ENCODE measurements around the gene STOML1. TPM values are rescaled to one million over a fixed set of nuclear protein-coding genes. Genes with fewer than 3 reads are reported as not detected.

Gene STOML1
- total and polyA plus RNA-seq, 2 experiments from 2014 or later, result 2.3 to 2.4 TPM

DNA sequence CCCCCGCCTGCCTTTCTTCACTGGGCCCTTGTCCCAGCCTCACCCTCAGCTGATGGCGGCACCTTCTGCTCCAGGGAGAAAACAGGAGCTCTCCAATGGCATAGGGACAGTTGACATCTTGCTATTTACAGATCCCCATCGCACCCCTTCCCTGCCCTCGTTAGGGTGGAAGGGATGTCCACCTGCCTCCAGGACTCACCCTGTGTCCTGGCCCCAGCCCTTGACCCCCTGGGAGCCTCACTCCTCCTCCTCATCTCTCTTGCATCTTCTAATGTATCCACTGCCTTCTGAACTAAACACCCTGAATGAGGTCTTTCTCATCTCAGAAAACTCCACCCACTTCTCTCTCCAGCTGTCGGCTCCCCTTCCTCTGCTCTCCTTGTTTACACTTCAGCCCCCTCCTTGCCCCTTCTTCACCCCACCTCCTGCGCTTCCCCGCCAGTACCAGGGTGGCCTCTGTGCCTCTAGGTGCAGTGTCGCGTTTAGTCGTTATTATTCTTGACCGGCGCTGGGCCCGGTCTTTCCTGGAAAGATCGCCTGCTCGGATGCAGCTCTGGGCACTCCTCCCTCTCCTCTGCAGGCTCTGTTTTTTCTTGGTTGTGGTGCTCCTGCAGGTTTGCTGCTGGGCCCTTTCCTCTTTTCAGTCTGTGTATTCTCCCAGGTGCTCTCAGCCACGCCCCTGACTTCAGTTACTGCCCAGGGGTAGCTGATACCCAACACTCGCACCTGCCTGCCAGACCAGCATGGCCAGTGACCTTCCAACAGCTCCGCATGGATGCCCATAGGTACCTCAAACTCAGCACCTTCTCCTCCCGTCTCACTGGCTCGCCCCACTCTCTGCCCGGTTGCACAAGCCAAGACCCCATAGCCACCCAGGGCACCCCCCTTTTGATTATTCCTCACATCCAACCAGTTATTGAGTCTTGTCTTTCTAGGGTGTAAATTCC is 45.3 kb upstream of the STOML1 start:
- peaks cover 14% of the 10 kb centered on the region for H3K4me1 ChIP-seq (ENCODE audit: insufficient read depth)
- Mint-ChIP-seq H3K36me3 (ENCODE audit: low read depth) (peaks cover 6% of the 10 kb centered on the region; the same call in 2 of the 3 replicates), H3K27me3 (ENCODE audit: insufficient read depth, low read depth, poor library complexity) (peaks cover 25% of the 10 kb centered on the region), H3K4me1 (peaks cover 37% of the 10 kb centered on the region), H3K9me3 (no peaks in the 10 kb centered on the region; the same call in 2 of the 3 replicates), H3K4me3 (no peak overlapping the region; the same call in 2 of the 3 replicates), H3K27ac (0 out of 2 replicates have a peak overlapping the region, but pooled peaks have one; percentile 6)
- H3K36me3 ChIP-seq (ENCODE audit: insufficient read depth), result no peaks in the 10 kb centered on the region
- no peaks in the 10 kb centered on the region for H3K79me2 ChIP-seq (replicated peaks; ENCODE audit: insufficient read depth)
- H3K27me3 ChIP-seq (ENCODE audit: insufficient read depth), result no peaks in the 10 kb centered on the region
- TF ChIP-seq, protein P1, sequence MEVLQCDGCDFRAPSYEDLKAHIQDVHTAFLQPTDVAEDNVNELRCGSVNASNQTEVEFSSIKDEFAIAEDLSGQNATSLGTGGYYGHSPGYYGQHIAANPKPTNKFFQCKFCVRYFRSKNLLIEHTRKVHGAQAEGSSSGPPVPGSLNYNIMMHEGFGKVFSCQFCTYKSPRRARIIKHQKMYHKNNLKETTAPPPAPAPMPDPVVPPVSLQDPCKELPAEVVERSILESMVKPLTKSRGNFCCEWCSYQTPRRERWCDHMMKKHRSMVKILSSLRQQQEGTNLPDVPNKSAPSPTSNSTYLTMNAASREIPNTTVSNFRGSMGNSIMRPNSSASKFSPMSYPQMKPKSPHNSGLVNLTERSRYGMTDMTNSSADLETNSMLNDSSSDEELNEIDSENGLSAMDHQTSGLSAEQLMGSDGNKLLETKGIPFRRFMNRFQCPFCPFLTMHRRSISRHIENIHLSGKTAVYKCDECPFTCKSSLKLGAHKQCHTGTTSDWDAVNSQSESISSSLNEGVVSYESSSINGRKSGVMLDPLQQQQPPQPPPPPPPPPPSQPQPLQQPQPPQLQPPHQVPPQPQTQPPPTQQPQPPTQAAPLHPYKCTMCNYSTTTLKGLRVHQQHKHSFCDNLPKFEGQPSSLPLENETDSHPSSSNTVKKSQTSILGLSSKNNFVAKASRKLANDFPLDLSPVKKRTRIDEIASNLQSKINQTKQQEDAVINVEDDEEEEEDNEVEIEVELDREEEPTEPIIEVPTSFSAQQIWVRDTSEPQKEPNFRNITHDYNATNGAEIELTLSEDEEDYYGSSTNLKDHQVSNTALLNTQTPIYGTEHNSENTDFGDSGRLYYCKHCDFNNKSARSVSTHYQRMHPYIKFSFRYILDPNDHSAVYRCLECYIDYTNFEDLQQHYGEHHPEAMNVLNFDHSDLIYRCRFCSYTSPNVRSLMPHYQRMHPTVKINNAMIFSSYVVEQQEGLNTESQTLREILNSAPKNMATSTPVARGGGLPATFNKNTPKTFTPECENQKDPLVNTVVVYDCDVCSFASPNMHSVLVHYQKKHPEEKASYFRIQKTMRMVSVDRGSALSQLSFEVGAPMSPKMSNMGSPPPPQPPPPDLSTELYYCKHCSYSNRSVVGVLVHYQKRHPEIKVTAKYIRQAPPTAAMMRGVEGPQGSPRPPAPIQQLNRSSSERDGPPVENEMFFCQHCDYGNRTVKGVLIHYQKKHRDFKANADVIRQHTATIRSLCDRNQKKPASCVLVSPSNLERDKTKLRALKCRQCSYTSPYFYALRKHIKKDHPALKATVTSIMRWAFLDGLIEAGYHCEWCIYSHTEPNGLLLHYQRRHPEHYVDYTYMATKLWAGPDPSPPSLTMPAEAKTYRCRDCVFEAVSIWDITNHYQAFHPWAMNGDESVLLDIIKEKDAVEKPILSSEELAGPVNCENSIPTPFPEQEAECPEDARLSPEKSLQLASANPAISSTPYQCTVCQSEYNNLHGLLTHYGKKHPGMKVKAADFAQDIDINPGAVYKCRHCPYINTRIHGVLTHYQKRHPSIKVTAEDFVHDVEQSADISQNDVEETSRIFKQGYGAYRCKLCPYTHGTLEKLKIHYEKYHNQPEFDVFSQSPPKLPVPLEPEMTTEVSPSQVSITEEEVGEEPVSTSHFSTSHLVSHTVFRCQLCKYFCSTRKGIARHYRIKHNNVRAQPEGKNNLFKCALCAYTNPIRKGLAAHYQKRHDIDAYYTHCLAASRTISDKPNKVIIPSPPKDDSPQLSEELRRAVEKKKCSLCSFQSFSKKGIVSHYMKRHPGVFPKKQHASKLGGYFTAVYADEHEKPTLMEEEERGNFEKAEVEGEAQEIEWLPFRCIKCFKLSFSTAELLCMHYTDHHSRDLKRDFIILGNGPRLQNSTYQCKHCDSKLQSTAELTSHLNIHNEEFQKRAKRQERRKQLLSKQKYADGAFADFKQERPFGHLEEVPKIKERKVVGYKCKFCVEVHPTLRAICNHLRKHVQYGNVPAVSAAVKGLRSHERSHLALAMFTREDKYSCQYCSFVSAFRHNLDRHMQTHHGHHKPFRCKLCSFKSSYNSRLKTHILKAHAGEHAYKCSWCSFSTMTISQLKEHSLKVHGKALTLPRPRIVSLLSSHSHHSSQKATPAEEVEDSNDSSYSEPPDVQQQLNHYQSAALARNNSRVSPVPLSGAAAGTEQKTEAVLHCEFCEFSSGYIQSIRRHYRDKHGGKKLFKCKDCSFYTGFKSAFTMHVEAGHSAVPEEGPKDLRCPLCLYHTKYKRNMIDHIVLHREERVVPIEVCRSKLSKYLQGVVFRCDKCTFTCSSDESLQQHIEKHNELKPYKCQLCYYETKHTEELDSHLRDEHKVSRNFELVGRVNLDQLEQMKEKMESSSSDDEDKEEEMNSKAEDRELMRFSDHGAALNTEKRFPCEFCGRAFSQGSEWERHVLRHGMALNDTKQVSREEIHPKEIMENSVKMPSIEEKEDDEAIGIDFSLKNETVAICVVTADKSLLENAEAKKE (CRISPR knock-in tag; IDR thresholded peaks at IDR 0.05), result no peak
- no peak overlapping the region for H3K4me2 ChIP-seq
- no peaks in the 10 kb centered on the region; the same call in 1 of the 2 replicates for H4K20me1 ChIP-seq (replicated peaks; ENCODE audit: insufficient read depth)
- H3F3A ChIP-seq (replicated peaks; ENCODE audit: low read depth), result no peaks in the 10 kb centered on the region
- no peaks in the 10 kb centered on the region for H3K9me2 ChIP-seq (ENCODE audit: insufficient read depth)
- no peak overlapping the region for H2AFZ ChIP-seq
- H3K27ac ChIP-seq (ENCODE audit: low read depth), result no peak overlapping the region
- DNase-seq (ENCODE audit: low spot score) (no peak), ATAC-seq (no peak)
- H3K4me3 ChIP-seq, result no peak overlapping the region
